GM12878 (cell line): ENCODE data around the gene ABCG1. TPM values are rescaled to one million over a fixed set of nuclear protein-coding genes. Genes with fewer than 3 reads are reported as not detected.

ENCODE experiments used
- ASH2L ChIP-seq: fragments of 300-600, 200-600 bp; sonication (generic); IDR thresholded peaks from 2 replicates; pipeline ENCODE4 v1.6.1; 2017; ENCODE audit warnings: low read depth, mild to moderate bottlenecking, borderline replicate concordance
- DPF2 ChIP-seq: fragments of 450-650 bp; IDR thresholded peaks from 2 replicates; pipeline ENCODE4 v1.6.1; 2017; ENCODE audit warnings: mild to moderate bottlenecking
- EED ChIP-seq: sonication (generic); IDR thresholded peaks from 2 replicates; pipeline ENCODE4 v1.6.1; 2016; ENCODE audit warnings: antibody characterized with exemption, low read depth
- EP300 ChIP-seq, 2 experiments: fragments of 150-350 bp in 1 of 2; IDR thresholded peaks; 2 replicates each; pipeline ENCODE4 v1.6.1; 2011 to 2012; ENCODE audit warnings: low read depth in 2 of 2, low read length in 2 of 2, borderline replicate concordance in 1 of 2, improper control_type of control experiment in 1 of 2, inconsistent platforms in 1 of 2; ENCODE audit not compliant: control insufficient read depth in 1 of 2
- ESRRA ChIP-seq: IDR thresholded peaks from 2 replicates; pipeline ENCODE4 v1.6.1; 2012; ENCODE audit warnings: mild to moderate bottlenecking, low read length, improper control_type of control experiment
- HDAC6 ChIP-seq: fragments of 200-600 bp; sonication (generic); IDR thresholded peaks from one replicate; pipeline ENCODE4 v1.8.0; 2017; ENCODE audit warnings: antibody characterized with exemption; ENCODE audit not compliant: unreplicated experiment
- IRF4 ChIP-seq: IDR thresholded peaks from 2 replicates; pipeline ENCODE4 v1.6.1; 2011; ENCODE audit warnings: low read depth, low read length
- MTA2 ChIP-seq: fragments of 450-650 bp; IDR thresholded peaks from 2 replicates; pipeline ENCODE4 v1.6.1; 2016; ENCODE audit warnings: low read depth, mild to moderate bottlenecking, moderate library complexity
- NFXL1 ChIP-seq: fragments of 450-650 bp; IDR thresholded peaks from 2 replicates; pipeline ENCODE4 v1.6.1; 2017; ENCODE audit warnings: antibody characterized with exemption, mild to moderate bottlenecking, borderline replicate concordance
- RUNX3 ChIP-seq: IDR thresholded peaks from 2 replicates; pipeline ENCODE4 v1.6.1; 2012; ENCODE audit warnings: low read length, inconsistent platforms
- SUPT20H ChIP-seq: IDR thresholded peaks from 2 replicates; pipeline ENCODE4 v1.6.1; 2011; ENCODE audit warnings: low read depth, mild to moderate bottlenecking, low read length, moderate library complexity, borderline replicate concordance; ENCODE audit not compliant: control insufficient read depth
- WRNIP1 ChIP-seq: IDR thresholded peaks from 2 replicates; pipeline ENCODE4 v1.6.1; 2011; ENCODE audit warnings: low read depth, low read length, improper control_type of control experiment, borderline replicate concordance
- ZNF274 ChIP-seq: IDR thresholded peaks from one replicate; pipeline ENCODE4 v1.8.0; 2011; ENCODE audit not compliant: insufficient read length, insufficient read depth
- polyA plus RNA-seq, 11 experiments: library from polyadenylated mRNA; depleted of rRNA in 4 of 11; unstranded in 6 of 11; stranded (reverse) in 5 of 11; fragments of >200 nt; fragmentation: Nextera tagmentation in 4 of 11; fragmentation: Illumina TruSeq in 1 of 11; extraction: Ambion mirVana in 4 of 11; extraction: Trizol in 1 of 11; gene quantifications; 1 replicate in 1 of 11; 2 replicates in 10 of 11; pipeline versions ENCODE4 v1.2.1 to v1.2.3, GENCODE V29; 2011 to 2016; ENCODE audit warnings: inconsistent platforms in 2 of 11, missing spikeins in 2 of 11, low read depth in 1 of 11
- total RNA-seq, 4 experiments: library from RNA; depleted of rRNA in 3 of 4; stranded (reverse); fragments of >200 nt in 3 of 4; fragmentation: Illumina TruSeq in 1 of 4; extraction: Trizol in 1 of 4; gene quantifications; 2 replicates each; pipeline versions ENCODE4 v1.2.1 to v1.2.3, GENCODE V29; 2013 to 2021
- TF ChIP-seq, protein P1 (sequence below): fragments of 450-650 bp; IDR thresholded peaks from 2 replicates; pipeline ENCODE4 v1.6.1; 2018; ENCODE audit warnings: borderline replicate concordance, mild to moderate bottlenecking; ENCODE audit not compliant: partially characterized antibody
- TF ChIP-seq, protein P2 (sequence below): fragments of 150-350 bp; IDR thresholded peaks from 2 replicates; pipeline ENCODE4 v1.6.1; 2014; ENCODE audit warnings: mild to moderate bottlenecking, low read depth, low read length
- TF ChIP-seq, protein P3 (sequence below): IDR thresholded peaks from 2 replicates; pipeline ENCODE4 v1.6.1; 2011; ENCODE audit warnings: low read depth, mild to moderate bottlenecking, low read length, moderate library complexity, borderline replicate concordance; ENCODE audit errors: extremely low read depth
- TF ChIP-seq, protein P4 (sequence below): IDR thresholded peaks from 2 replicates; pipeline ENCODE4 v1.6.1; 2012; ENCODE audit warnings: mild to moderate bottlenecking, low read depth, low read length
- TF ChIP-seq, protein P5 (sequence below): fragments of 450-650 bp; IDR thresholded peaks from 2 replicates; pipeline ENCODE4 v1.6.1; 2016; ENCODE audit warnings: mild to moderate bottlenecking

The ABCG1 gene
- total and polyA plus RNA-seq, 10 of the 15 experiments (the other 5 are each of a cell fraction or from before 2014, with no cell fraction given), result 0.59 to 19.3 (median 5.7) TPM

DNA sequence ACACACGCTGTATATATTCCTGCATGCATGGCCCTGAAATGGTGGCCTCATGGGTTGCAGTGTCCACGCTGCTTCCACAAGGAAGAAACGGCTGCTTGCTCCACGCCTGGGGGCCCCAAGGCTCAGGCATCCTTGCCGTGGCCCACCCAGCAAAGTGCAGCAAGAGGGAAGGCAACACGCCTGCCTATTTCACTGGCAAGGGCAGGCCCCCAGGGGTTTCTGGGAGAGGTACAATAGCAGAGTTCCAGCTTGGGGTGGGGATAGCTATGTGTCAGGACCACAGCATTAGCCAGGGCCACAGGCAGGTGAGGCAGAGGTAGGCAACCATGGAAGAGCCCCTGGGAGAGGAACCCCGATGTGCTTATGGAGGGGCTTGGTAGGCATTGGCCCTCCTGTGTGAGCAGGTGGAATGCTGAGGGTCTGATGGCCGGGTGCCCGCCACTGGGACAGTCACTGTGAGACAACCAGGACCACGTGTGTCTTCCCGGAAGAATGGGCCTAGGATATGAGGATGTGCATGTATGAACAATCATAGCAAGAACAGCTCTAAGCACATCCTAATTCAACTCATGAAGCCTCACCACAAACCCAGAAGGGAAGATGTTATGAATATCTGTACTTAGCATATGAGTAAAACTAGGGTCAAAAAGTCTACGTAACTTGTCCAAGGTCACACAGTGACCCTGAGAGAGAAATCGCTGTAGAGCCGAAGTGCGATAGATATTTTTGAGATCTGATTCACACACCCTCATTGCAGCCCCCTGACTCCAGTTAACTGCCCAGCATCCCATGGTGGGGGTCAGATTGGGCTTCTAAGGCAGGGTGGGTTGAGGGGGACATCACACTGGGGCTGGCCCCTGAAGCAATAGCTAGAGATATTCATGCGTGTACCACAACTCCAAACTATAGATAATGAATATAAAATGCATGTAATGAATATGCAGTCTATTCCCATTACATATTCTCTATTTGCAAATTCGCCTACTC is 120.1 kb downstream of the ABCG1 start (continued):
- TF ChIP-seq, protein P1, sequence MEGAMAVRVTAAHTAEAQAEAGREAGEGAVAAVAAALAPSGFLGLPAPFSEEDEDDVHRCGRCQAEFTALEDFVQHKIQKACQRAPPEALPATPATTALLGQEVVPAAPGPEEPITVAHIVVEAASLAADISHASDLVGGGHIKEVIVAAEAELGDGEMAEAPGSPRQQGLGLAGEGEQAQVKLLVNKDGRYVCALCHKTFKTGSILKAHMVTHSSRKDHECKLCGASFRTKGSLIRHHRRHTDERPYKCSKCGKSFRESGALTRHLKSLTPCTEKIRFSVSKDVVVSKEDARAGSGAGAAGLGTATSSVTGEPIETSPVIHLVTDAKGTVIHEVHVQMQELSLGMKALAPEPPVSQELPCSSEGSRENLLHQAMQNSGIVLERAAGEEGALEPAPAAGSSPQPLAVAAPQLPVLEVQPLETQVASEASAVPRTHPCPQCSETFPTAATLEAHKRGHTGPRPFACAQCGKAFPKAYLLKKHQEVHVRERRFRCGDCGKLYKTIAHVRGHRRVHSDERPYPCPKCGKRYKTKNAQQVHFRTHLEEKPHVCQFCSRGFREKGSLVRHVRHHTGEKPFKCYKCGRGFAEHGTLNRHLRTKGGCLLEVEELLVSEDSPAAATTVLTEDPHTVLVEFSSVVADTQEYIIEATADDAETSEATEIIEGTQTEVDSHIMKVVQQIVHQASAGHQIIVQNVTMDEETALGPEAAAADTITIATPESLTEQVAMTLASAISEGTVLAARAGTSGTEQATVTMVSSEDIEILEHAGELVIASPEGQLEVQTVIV, result no peak
- no peak for TF ChIP-seq DPF2
- peak; percentile 95 for TF ChIP-seq RUNX3
- TF ChIP-seq, protein P2, sequence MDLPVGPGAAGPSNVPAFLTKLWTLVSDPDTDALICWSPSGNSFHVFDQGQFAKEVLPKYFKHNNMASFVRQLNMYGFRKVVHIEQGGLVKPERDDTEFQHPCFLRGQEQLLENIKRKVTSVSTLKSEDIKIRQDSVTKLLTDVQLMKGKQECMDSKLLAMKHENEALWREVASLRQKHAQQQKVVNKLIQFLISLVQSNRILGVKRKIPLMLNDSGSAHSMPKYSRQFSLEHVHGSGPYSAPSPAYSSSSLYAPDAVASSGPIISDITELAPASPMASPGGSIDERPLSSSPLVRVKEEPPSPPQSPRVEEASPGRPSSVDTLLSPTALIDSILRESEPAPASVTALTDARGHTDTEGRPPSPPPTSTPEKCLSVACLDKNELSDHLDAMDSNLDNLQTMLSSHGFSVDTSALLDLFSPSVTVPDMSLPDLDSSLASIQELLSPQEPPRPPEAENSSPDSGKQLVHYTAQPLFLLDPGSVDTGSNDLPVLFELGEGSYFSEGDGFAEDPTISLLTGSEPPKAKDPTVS, result no peak
- TF ChIP-seq MTA2, result no peak
- TF ChIP-seq, protein P3, sequence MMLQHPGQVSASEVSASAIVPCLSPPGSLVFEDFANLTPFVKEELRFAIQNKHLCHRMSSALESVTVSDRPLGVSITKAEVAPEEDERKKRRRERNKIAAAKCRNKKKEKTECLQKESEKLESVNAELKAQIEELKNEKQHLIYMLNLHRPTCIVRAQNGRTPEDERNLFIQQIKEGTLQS, result no peak
- TF ChIP-seq EP300 (IDR thresholded peaks at IDR 0.05; ENCODE audit: borderline replicate concordance in 1 of 2, control insufficient read depth in 1 of 2, low read depth in 2 of 2, low read length in 2 of 2), result no peak
- TF ChIP-seq ASH2L, result no peak
- peak; percentile 85; the same call in 1 of the 2 replicates for TF ChIP-seq IRF4
- no peak for TF ChIP-seq NFXL1
- peak; percentile 57; the same call in 1 of the 2 replicates for TF ChIP-seq ESRRA
- no peak for TF ChIP-seq SUPT20H
- TF ChIP-seq HDAC6, result no peak
- TF ChIP-seq, protein P4, sequence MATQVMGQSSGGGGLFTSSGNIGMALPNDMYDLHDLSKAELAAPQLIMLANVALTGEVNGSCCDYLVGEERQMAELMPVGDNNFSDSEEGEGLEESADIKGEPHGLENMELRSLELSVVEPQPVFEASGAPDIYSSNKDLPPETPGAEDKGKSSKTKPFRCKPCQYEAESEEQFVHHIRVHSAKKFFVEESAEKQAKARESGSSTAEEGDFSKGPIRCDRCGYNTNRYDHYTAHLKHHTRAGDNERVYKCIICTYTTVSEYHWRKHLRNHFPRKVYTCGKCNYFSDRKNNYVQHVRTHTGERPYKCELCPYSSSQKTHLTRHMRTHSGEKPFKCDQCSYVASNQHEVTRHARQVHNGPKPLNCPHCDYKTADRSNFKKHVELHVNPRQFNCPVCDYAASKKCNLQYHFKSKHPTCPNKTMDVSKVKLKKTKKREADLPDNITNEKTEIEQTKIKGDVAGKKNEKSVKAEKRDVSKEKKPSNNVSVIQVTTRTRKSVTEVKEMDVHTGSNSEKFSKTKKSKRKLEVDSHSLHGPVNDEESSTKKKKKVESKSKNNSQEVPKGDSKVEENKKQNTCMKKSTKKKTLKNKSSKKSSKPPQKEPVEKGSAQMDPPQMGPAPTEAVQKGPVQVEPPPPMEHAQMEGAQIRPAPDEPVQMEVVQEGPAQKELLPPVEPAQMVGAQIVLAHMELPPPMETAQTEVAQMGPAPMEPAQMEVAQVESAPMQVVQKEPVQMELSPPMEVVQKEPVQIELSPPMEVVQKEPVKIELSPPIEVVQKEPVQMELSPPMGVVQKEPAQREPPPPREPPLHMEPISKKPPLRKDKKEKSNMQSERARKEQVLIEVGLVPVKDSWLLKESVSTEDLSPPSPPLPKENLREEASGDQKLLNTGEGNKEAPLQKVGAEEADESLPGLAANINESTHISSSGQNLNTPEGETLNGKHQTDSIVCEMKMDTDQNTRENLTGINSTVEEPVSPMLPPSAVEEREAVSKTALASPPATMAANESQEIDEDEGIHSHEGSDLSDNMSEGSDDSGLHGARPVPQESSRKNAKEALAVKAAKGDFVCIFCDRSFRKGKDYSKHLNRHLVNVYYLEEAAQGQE, result no peak
- TF ChIP-seq, protein P5, sequence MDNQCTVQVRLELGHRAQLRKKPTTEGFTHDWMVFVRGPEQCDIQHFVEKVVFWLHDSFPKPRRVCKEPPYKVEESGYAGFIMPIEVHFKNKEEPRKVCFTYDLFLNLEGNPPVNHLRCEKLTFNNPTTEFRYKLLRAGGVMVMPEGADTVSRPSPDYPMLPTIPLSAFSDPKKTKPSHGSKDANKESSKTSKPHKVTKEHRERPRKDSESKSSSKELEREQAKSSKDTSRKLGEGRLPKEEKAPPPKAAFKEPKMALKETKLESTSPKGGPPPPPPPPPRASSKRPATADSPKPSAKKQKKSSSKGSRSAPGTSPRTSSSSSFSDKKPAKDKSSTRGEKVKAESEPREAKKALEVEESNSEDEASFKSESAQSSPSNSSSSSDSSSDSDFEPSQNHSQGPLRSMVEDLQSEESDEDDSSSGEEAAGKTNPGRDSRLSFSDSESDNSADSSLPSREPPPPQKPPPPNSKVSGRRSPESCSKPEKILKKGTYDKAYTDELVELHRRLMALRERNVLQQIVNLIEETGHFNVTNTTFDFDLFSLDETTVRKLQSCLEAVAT, result no peak
- TF ChIP-seq ZNF274, result no peak
- peak; percentile 78; the same call in 1 of the 2 replicates for TF ChIP-seq EED
- TF ChIP-seq WRNIP1, result no peak
